ENCODE measurements around the gene ST7L.

ST7L gene

GRCh38 chr1:112564081-112564480 is 54.9 kb downstream of the ST7L start:
- no peak overlapping the region for H3K4me3 ChIP-seq (ENCODE audit: low read length)
- no peaks in the 10 kb centered on the region for H3K4me1 ChIP-seq (ENCODE audit: control insufficient read depth, low read length)
- no peaks in the 10 kb centered on the region for H3K9me2 ChIP-seq (replicated peaks; ENCODE audit: control insufficient read depth, low read length)
- no peaks in the 10 kb centered on the region for H3K9me3 ChIP-seq (ENCODE audit: control insufficient read depth, insufficient read depth, low read length)
- H3K27ac ChIP-seq (ENCODE audit: low read depth, low read length) = no peak overlapping the region
- H3F3A ChIP-seq (ENCODE audit: control insufficient read depth, insufficient read depth) = no peaks in the 10 kb centered on the region
- H4K20me1 ChIP-seq (ENCODE audit: control insufficient read depth, insufficient read depth, low read depth, low read length) = no peaks in the 10 kb centered on the region
- H3K79me2 ChIP-seq (ENCODE audit: control insufficient read depth, low read length) = no peaks in the 10 kb centered on the region
- H3K27me3 ChIP-seq (ENCODE audit: control insufficient read depth, low read length) = no peaks in the 10 kb centered on the region
- no peaks in the 10 kb centered on the region for H3K36me3 ChIP-seq (ENCODE audit: control insufficient read depth, low read length)
- TF ChIP-seq CTCF (IDR thresholded peaks at IDR 0.05; ENCODE audit: low read depth, low read length, poor library complexity, severe bottlenecking) (no peak), EZH2phosphoT487 (IDR thresholded peaks at IDR 0.05; ENCODE audit: borderline replicate concordance, low read length) (no peak)
- no peak overlapping the region for H3K4me2 ChIP-seq (ENCODE audit: low read length)

- H3K36me3 ChIP-seq (ENCODE audit: control insufficient read depth, low read length) = no peaks in the 10 kb centered on the region
- no peak overlapping the region for H3K4me3 ChIP-seq (ENCODE audit: low read length)
- no peaks in the 10 kb centered on the region for H3K9me2 ChIP-seq (replicated peaks; ENCODE audit: control insufficient read depth, low read length)
- no peaks in the 10 kb centered on the region for H3F3A ChIP-seq (ENCODE audit: control insufficient read depth, insufficient read depth)
- no peak overlapping the region for H3K27ac ChIP-seq (ENCODE audit: low read depth, low read length)
- no peaks in the 10 kb centered on the region for H3K9me3 ChIP-seq (ENCODE audit: control insufficient read depth, insufficient read depth, low read length)
- no peaks in the 10 kb centered on the region for H4K20me1 ChIP-seq (ENCODE audit: control insufficient read depth, insufficient read depth, low read depth, low read length)
- no peaks in the 10 kb centered on the region for H3K4me1 ChIP-seq (ENCODE audit: control insufficient read depth, low read length)
- H3K4me2 ChIP-seq (ENCODE audit: low read length) = no peak overlapping the region
- TF ChIP-seq EZH2phosphoT487 (IDR thresholded peaks at IDR 0.05; ENCODE audit: borderline replicate concordance, low read length) (no peak), CTCF (IDR thresholded peaks at IDR 0.05; ENCODE audit: low read depth, low read length, poor library complexity, severe bottlenecking) (no peak)
- no peaks in the 10 kb centered on the region for H3K79me2 ChIP-seq (ENCODE audit: control insufficient read depth, low read length)
- no peaks in the 10 kb centered on the region for H3K27me3 ChIP-seq (ENCODE audit: control insufficient read depth, low read length)
Measured at GRCh38 chr1:112563341-112563740, 55.6 kb downstream of the ST7L start.

DNA sequence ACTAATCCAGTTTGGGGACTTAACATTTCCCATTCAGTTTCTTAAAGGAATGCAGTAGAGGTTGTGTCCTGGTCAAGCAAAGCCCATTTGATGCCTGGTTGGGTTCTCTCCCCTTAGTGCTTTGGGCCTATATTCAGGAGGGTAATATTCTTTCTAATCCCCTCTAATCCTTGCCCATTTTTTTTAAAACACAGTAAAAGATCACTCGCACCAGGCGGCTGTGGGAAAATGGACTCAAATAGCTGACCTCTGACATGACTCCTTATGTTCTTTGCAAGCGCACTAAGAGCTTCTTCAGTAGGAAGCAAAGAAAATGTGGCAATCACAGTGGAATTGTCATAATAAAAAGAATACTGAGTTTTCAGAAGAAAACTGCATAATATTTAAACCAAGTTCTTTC is 60.3 kb downstream of the ST7L start:
- H3F3A ChIP-seq (ENCODE audit: control insufficient read depth, insufficient read depth) = no peaks in the 10 kb centered on the region
- H3K9me3 ChIP-seq (ENCODE audit: control insufficient read depth, insufficient read depth, low read length) = no peaks in the 10 kb centered on the region
- H3K27ac ChIP-seq (ENCODE audit: low read depth, low read length) = no peak overlapping the region
- H3K9me2 ChIP-seq (replicated peaks; ENCODE audit: control insufficient read depth, low read length) = no peaks in the 10 kb centered on the region
- H3K4me2 ChIP-seq (ENCODE audit: low read length) = no peak overlapping the region
- no peaks in the 10 kb centered on the region for H3K27me3 ChIP-seq (ENCODE audit: control insufficient read depth, low read length)
- no peak overlapping the region for H3K4me3 ChIP-seq (ENCODE audit: low read length)
- H4K20me1 ChIP-seq (ENCODE audit: control insufficient read depth, insufficient read depth, low read depth, low read length) = no peaks in the 10 kb centered on the region
- no peaks in the 10 kb centered on the region for H3K4me1 ChIP-seq (ENCODE audit: control insufficient read depth, low read length)
- no peaks in the 10 kb centered on the region for H3K36me3 ChIP-seq (ENCODE audit: control insufficient read depth, low read length)
- TF ChIP-seq CTCF (IDR thresholded peaks at IDR 0.05; ENCODE audit: low read depth, low read length, poor library complexity, severe bottlenecking) = no peak
- TF ChIP-seq EZH2phosphoT487 (IDR thresholded peaks at IDR 0.05; ENCODE audit: borderline replicate concordance, low read length) = no peak
- no peaks in the 10 kb centered on the region for H3K79me2 ChIP-seq (ENCODE audit: control insufficient read depth, low read length)

GRCh38 chr1:112557385-112557784 is 61.6 kb downstream of the ST7L start:
- Histone ChIP-seq H3K9me3 (ENCODE audit: control insufficient read depth, insufficient read depth, low read length) (no peaks in the 10 kb centered on the region), H3F3A (ENCODE audit: control insufficient read depth, insufficient read depth) (no peaks in the 10 kb centered on the region), H3K4me1 (ENCODE audit: control insufficient read depth, low read length) (no peaks in the 10 kb centered on the region), H3K9me2 (replicated peaks; ENCODE audit: control insufficient read depth, low read length) (no peaks in the 10 kb centered on the region), H3K36me3 (ENCODE audit: control insufficient read depth, low read length) (no peaks in the 10 kb centered on the region), H3K27me3 (ENCODE audit: control insufficient read depth, low read length) (no peaks in the 10 kb centered on the region), H3K4me3 (ENCODE audit: low read length) (no peak overlapping the region), H3K27ac (ENCODE audit: low read depth, low read length) (no peak overlapping the region), H3K4me2 (ENCODE audit: low read length) (no peak overlapping the region), H4K20me1 (ENCODE audit: control insufficient read depth, insufficient read depth, low read depth, low read length) (no peaks in the 10 kb centered on the region), H3K79me2 (ENCODE audit: control insufficient read depth, low read length) (no peaks in the 10 kb centered on the region)
- TF ChIP-seq CTCF (IDR thresholded peaks at IDR 0.05; ENCODE audit: low read depth, low read length, poor library complexity, severe bottlenecking) (no peak), EZH2phosphoT487 (IDR thresholded peaks at IDR 0.05; ENCODE audit: borderline replicate concordance, low read length) (no peak)

Data from DOHH2 (cell line).